Tibial artery (tissue), 4 donors: Measurements from ENCODE around the gene ITPR1.

Experiments
- DNase-seq, 2 donors: peaks; one replicate each; pipeline ENCODE4 v3.0.0-alpha.2; 2019
- H3K27ac ChIP-seq, 2 donors: fragments of 200-600 bp; sonication (generic) in 1 of 2; 1 replicate in 1 of 2; 2 replicates in 1 of 2; pipeline ENCODE4 v1.5.1; 2018 to 2019; ENCODE audit warnings: mild to moderate bottlenecking in 1 of 2
- H3K27me3 ChIP-seq, 2 donors: fragments of 200-600 bp; sonication (generic) in 1 of 2; one replicate each; pipeline versions ENCODE4 v1.5.1 to v1.6.0; 2016 to 2019
- H3K36me3 ChIP-seq, 3 donors: fragments of 200-600 bp; sonication (generic) in 2 of 3; one replicate each; pipeline ENCODE4 v1.5.1; 2016 to 2019; ENCODE audit warnings: mild to moderate bottlenecking in 2 of 3
- H3K4me1 ChIP-seq, 4 donors: fragments of 200-600 bp; sonication (generic) in 2 of 4; 1 replicate in 3 of 4; 2 replicates in 1 of 4; pipeline ENCODE4 v1.5.1; 2016 to 2019
- H3K4me3 ChIP-seq, 2 donors: fragments of 200-600 bp; sonication (generic) in 1 of 2; 1 replicate in 1 of 2; 2 replicates in 1 of 2; pipeline ENCODE4 v1.5.1; 2018 to 2019; ENCODE audit warnings: mild to moderate bottlenecking in 2 of 2
- H3K9me3 ChIP-seq, 3 donors: fragments of 200-600 bp; sonication (generic) in 1 of 3; one replicate each; pipeline ENCODE4 v1.5.1; 2016 to 2019
- intact Hi-C: fragments of 100-400 bp; cut with DNase I; formaldehyde crosslinking; loops from one replicate; pipeline ENCODE4 v1.15.0; 2023; ENCODE audit warnings: low total_unique reads
- TF ChIP-seq, protein P1 (sequence below), 2 experiments: fragments of 200-600 bp in 1 of 2; fragments of 450-650 bp in 1 of 2; IDR thresholded peaks; one replicate each; pipeline ENCODE4 v1.5.1; 2017 to 2019; ENCODE audit warnings: antibody characterized with exemption in 2 of 2, mild to moderate bottlenecking in 1 of 2, moderate library complexity in 1 of 2

The ITPR1 gene

GRCh38 chr3:4670352-4670751, 177.2 kb downstream of the ITPR1 start:
- Histone ChIP-seq H3K4me1 (peaks cover 0 to 6% (median 2%) of the 10 kb centered on the region in 4 donors), H3K9me3 (no peaks in the 10 kb centered on the region), H3K27ac (no peak overlapping the region), H3K4me3 (no peak overlapping the region), H3K36me3 (peaks cover 78 to 93% (median 92%) of the 10 kb centered on the region in 3 donors), H3K27me3 (no peaks in the 10 kb centered on the region)
- TF ChIP-seq, protein P1, sequence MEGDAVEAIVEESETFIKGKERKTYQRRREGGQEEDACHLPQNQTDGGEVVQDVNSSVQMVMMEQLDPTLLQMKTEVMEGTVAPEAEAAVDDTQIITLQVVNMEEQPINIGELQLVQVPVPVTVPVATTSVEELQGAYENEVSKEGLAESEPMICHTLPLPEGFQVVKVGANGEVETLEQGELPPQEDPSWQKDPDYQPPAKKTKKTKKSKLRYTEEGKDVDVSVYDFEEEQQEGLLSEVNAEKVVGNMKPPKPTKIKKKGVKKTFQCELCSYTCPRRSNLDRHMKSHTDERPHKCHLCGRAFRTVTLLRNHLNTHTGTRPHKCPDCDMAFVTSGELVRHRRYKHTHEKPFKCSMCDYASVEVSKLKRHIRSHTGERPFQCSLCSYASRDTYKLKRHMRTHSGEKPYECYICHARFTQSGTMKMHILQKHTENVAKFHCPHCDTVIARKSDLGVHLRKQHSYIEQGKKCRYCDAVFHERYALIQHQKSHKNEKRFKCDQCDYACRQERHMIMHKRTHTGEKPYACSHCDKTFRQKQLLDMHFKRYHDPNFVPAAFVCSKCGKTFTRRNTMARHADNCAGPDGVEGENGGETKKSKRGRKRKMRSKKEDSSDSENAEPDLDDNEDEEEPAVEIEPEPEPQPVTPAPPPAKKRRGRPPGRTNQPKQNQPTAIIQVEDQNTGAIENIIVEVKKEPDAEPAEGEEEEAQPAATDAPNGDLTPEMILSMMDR (IDR thresholded peaks at IDR 0.05): no peak
- intact Hi-C loops: no loop called here
- DNase-seq: no peak

DNA sequence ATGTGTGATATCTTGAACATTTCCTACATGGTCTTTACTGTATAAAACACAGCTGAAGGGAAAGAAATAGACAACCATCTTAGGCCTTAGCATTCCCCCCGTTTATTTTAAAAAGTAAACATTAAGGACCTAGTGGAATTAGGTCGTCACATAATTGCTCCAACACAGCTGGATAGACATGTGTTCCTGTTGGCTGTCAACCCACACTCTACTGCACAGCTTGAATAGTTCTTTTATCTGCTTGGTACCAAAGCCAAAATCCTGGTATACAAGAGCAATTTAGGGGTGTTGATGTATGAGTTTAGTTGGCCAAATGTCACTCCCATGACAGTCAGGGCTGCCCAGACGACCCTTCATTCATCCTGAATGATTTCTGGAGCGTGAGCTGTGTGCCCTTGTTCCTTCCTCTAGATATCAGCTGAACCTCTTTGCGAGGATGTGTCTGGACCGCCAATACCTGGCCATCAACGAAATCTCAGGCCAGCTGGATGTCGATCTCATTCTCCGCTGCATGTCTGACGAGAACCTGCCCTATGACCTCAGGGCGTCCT, 179.7 kb downstream of the ITPR1 start:
- intact Hi-C loops: no loop called here
- H3K36me3 ChIP-seq: peaks cover 80 to 90% (median 81%) of the 10 kb centered on the region in 3 donors
- no peak overlapping the region for H3K4me3 ChIP-seq

DNA sequence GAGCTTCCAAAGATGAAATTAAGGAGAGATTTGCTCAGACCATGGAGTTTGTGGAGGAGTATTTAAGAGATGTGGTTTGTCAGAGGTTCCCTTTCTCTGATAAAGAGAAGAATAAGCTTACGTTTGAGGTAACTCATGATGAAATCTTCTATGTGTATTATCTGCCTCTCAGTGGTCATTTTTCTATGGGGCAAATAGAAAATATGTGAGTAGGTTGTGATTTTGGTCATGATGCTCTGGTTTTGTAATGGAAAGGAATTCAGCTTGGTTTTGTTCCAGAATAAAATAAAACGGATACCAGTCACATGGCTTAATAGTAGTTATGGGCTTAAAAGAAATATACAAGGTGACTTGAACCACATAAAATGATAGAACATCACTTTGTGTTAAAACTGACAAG, 181.1 kb downstream of the ITPR1 start:
- Histone ChIP-seq H3K9me3 (no peaks in the 10 kb centered on the region), H3K27me3 (no peaks in the 10 kb centered on the region), H3K36me3 (peaks cover 68 to 90% (median 78%) of the 10 kb centered on the region in 3 donors), H3K4me3 (no peak overlapping the region), H3K4me1 (peaks cover 0 to 4% (median 0%) of the 10 kb centered on the region in 4 donors), H3K27ac (peak overlapping the region in 1 of 2 donors; percentile 4)
- DNase-seq: no peak
- intact Hi-C loops: no loop called here
- TF ChIP-seq, protein P1 (IDR thresholded peaks at IDR 0.05): no peak

More for the DNA sequence above, 179.7 kb downstream of the ITPR1 start:
- H3K4me1 ChIP-seq: peaks cover 0 to 4% (median 0%) of the 10 kb centered on the region in 4 donors
- no peaks in the 10 kb centered on the region for H3K9me3 ChIP-seq
- TF ChIP-seq, protein P1 (IDR thresholded peaks at IDR 0.05): no peak
- DNase-seq: no peak
- no peak overlapping the region for H3K27ac ChIP-seq
- H3K27me3 ChIP-seq: no peaks in the 10 kb centered on the region

DNA sequence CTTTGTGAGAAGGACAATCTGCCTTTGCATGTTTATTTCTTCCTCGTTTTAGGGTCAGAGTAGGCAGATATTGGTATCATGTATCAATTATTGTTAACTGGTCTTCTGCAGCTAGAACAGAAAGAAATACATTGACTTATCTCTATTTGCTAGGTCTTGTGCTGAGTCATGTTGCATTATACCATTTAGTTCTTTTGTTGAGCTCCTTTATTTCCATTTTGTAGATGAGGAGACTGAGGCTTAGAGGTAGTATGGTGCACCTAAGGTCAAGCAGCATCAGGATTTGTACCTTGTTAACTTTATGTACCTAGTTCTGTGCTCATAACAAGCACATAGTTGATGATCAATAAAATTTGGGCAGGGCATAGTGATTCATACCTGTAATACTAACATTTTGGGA, 182.6 kb downstream of the ITPR1 start:
- intact Hi-C loops: no loop called here
- Histone ChIP-seq H3K9me3 (no peaks in the 10 kb centered on the region), H3K27me3 (no peaks in the 10 kb centered on the region), H3K4me1 (peaks cover 0 to 4% (median 0%) of the 10 kb centered on the region in 4 donors), H3K4me3 (no peak overlapping the region), H3K27ac (no peak overlapping the region), H3K36me3 (peaks cover 56 to 89% (median 78%) of the 10 kb centered on the region in 3 donors)
- no peak for DNase-seq
- TF ChIP-seq, protein P1 (IDR thresholded peaks at IDR 0.05): no peak

DNA sequence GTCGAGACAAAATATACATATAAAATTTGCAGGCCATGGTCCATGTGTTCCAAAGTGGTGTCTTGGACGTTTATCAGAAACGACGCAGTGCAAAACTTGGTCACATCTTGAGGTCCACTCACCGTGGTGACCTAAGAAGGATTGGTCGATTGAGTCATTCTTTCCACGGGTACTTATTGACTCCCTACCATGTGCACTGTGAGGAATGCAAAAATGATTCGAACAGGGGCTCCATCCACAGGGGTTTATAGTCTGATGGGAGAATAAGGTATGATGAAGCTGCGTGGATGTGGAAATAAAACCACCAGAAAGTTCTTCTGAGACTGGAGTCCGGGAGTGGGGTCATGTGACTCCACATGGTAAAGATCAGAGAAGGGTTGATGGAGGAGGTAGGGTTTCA, 185.2 kb downstream of the ITPR1 start:
- Histone ChIP-seq H3K9me3 (no peaks in the 10 kb centered on the region), H3K27me3 (no peaks in the 10 kb centered on the region), H3K4me3 (no peak overlapping the region), H3K36me3 (peaks cover 51 to 83% (median 82%) of the 10 kb centered on the region in 3 donors), H3K27ac (no peak overlapping the region), H3K4me1 (peaks cover 0 to 4% (median 0%) of the 10 kb centered on the region in 4 donors)
- TF ChIP-seq, protein P1 (IDR thresholded peaks at IDR 0.05): no peak
- intact Hi-C loops: no loop called here
- no peak for DNase-seq
